Ecto neural progenitor cell (in vitro differentiated cells): ENCODE measurements around the gene MTF2.
"Not testable (repeated sequence)": the region's sequence is repeated elsewhere in the genome, so short reads cannot be mapped to it uniquely, and the experiment has no call there.

Source experiments
- DNase-seq: peaks from one replicate; pipeline ENCODE4 v3.0.0-alpha.2; 2018; ENCODE audit warnings: low spot score

The MTF2 gene

DNA sequence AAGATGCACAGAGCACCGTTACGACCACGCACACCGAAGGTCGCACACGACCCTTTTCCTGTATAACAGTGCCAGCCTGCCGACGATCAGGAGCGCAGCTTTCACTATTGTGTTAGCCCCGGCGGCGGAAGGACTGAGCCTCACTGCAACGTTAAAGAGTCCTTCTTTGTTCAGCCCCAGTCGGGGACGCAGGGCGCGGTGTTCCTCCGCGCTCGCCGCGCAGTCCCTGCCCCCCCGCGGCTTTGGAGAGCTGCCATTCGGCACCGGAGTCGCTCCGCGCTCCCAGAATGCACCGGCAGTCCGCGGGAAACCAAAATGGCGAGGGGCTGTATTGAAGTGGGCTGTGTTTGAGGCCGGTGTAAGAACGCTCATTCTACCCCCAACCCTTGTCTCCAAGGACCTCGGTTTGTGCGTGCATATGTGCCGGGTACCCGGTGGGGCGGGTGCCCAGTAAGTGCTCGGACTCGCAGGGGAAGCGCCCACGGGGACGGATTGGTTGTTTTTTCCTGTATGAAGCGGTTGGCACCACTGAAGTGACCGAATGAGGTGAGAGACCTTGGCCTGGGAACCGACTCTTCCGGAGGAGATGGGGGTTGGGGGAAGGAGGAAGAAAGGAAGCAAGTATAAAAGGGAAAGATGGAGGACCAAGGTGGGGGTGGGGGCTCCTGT, at the start of gene MTF2:
Gene MTF2 (plus strand): TSS at position 298 of the 669 bp plus-strand sequence. CDS start 244 bp downstream, at position 542.
- DNase-seq, result peak; percentile 98

DNA sequence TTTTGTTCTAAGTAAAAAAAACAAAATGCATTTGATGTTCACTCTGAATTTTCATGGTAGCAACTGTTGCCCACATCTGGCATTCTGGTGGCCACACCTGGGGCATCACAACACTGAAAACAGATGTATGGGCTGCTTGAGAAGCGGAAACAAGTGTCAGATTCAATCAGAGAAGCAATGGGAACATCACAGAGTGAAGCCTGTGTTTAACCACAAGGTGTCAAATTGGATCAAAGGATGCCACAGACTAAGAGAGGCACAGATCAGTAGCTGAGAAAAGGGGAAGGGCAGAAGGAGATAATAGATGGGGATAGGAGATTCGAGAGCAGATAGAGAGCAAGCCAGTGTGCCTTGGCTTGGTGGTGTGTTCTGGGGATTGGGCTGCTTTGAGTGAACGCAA, 49.8 kb upstream of the MTF2 start:
- DNase-seq, result no peak

DNA sequence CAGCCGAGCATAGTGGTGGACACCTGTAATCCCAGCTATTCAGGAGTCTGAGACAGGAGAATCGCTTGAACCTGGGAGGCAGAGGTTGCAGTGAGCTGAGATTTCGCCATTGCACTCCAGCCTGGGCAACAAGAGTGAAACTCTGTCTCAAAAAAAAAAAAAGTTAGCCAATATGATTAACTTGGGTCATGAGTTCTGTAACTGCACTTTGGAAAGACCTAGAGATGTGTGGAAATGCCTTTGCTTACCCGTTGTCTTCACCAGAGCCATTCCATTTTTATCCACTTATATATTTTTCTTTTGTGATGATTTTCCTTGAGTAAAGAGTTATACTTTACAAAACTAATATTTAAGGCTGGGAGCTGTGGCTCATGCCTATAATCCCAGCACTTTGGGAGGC, 48.9 kb upstream of the MTF2 start:
- DNase-seq, result not testable (repeated sequence)

DNA sequence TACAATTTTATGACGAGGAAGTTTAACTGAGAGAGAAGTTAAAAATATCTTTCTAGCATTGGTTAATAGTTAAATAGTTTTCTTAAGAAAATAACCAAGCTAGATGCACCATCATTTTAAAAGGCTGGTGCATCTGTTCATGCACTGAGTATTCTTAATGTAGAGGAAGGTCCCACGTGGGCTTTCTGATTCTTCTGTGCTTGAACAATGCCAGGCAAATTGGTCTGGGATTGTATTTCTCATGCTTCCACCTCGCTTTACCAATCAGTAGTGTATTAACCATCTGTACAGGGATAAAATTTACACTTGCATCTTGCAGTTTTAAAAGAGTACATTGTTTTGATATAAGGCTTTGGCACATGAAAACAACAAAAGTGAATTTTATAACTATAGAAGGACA, 47.4 kb upstream of the MTF2 start:
- DNase-seq, result no peak

DNA sequence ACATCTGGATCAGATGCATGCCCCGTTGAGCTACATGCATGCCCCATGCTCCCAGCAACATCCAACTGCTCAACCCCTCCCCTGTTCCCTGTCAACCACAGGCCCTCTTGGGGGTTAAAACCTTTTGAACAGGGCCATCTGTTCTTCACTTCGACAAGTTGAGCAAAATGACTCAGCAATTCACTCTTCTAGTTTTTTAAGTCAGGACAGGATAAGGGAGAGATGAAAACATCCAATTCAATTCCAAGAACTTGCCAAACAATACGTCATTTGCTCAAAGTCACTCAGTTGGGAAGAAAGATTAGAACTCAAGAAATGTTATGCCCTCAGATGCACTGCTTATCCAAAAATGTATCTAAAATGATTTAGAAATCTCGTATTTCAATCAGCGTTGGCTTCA, 46.1 kb upstream of the MTF2 start:
- DNase-seq, result no peak

DNA sequence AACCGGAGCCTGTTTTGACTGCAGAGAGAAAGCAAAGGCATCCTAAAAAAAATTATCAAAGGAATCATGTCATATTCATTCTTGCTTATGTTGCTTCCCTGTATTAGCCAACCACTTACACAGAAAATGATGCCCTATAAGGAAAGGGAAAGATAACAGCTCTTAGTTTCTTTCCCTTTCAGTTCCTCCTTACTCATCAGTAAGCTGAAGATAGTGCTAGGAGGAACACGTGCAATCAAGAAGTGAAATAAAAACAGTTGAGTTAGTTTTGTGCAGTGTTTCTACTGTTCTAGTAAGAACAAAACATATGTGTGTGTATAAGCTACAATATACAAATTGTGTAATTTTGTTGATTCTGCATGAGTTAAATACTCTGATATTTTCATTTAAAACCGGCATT, 45.3 kb upstream of the MTF2 start:
- DNase-seq, result no peak

DNA sequence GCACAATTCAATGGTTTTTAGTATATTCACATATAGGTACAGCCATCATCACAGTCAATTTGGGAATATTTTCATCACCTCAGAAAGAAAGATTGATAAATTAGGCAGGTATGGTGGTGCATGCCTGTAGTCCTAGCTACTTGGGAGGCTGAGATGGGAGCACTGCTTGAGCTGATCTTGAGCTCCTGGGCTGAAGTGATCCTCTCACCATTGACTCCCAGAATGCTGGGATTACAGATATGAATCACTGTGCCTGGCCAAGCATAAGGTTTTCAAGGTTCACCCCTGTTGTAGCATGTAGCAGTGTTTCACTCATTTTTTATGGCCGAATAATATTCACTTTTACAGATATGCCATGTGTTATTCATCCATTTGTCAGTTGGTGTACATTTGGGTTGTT, 44.7 kb upstream of the MTF2 start:
- no peak for DNase-seq

DNA sequence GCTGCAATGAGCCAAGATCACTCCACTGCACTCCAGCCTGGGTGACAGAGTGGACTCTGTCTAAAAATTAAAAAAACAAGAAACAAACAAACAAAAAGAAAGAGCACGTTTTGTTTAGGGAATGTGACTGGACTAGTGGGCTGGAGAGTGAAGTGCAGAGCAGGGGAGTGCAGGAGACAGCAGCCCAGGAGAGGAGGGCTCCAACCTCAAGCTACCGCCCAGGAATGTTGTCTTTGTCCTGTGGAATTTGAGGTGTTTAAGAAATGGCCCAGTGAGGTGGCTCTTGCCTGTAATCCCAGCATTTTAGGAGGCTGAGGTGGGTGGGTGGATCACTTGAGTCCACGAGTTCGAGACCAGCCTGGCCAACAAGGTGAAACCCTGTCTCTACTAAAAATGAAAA, 42.4 kb upstream of the MTF2 start:
- DNase-seq, result no peak

DNA sequence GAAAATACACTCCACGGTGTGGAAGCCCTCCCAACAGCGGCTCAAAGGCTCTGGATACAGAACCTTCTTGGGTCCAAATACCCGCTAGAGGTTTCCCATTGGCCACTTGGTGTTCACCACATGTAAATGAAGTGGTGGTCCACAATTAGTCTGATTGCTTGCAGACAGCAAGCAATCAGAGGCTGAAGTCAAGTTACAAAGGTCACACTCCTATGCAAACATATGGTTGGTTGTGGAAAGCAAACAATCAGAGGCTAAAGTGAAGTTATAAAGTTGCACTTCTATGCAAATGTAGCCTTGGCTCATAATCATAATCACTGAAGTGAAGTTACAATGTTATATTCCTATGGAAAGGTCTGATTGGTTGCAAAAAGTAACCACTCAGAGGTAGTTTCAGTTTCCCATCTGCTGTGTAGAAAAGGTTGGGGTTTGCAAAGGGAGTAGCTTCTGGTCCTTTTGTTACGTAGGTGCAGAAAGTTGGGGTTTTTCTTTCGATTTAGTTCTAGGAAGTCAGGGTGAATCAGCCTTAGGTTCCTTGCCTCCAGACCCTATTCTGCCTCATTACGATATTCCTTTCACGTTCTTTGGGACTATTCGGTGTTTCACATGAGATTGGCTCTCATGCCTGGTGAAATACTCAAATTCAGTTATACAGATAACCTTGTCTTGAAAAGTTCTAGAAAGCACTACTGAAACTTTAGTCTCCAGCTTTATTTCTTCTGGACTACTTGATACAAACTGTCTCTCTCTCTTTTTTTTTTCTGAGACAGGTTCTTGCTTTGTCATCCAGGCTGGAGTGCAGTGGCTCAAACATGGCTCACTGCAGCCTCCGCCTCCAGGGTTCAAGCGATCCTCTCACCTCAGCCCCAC, 36.7 kb upstream of the MTF2 start:
- DNase-seq, result no peak

DNA sequence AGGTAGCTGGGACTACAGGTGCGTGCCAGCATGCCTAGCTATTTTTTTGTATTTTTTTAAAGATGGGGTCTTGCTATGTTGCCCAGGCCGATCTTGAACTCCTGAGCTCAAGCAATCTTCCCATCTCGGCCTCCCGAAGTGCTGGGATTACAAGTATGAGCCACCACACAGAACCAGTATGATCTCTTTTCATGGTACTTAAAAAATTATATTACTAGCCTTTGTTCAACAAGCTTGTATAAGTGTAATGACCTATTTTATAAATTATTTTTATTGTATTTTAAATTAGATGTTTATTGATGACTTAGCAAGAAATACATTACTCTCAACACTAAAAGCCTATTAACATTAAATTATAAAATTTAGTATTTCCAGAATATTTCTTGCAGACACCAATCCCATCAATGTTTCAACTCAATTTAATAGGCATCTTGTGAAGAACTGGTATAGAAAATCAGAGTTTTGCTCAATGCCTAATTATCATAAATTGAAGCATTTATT, 36.0 kb upstream of the MTF2 start:
- no peak for DNase-seq

DNA sequence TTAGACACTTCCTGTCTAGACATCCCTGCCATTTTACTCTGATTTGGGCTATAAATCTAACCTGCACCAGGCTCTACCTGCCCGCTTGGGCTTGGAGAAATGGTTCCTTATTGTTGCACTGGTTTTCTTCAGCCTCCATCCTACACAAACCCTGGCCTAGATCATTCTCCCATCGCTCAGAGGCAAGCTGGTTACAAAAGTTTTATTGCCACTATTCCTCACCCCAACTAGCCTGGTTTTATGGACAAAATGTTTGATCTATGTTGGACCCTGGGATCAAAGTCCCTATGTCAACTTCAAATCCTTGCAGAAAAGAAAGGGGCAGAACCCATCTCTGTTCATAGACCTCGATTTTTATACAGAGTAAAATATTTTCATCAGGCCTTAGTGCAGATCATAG, 31.5 kb upstream of the MTF2 start:
- no peak for DNase-seq

DNA sequence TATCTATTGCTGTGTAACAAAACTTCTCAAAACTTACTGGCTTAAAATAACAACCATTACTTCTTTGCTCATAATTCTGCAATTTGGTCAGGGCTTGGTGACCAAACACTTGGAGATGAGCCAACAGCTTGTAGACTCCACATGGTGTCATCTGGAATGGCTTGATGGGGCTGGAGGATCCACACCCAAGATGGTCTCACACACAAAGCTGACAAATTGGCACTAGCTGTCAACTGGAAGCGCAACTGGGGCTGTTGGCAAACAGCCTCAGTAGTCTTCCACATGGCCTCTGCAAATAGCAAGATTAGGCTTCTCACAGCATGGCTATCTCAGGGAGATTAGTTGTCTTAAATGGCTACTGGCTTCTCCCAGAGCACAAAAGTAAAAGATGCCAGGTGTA, 27.1 kb upstream of the MTF2 start:
- DNase-seq, result no peak

DNA sequence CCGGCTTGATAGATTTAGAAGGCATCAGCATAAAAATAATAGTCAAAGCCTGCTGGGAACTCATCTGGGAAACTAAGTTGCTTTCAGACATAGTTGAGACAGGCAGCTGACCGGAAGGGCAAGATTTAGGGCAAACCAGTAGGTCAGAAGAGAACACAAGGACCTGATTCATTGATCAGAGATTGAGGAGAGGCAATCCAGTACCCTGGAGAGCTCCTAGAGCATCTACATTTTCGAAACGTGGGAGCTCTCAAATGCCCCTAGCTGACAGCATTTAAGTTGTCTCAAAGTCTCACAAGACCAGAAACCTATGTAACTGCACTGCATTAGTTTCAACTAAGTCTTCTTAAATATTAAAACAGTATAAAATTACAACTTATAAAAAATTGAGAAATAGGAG, 22.9 kb upstream of the MTF2 start:
- DNase-seq, result peak; percentile 53

DNA sequence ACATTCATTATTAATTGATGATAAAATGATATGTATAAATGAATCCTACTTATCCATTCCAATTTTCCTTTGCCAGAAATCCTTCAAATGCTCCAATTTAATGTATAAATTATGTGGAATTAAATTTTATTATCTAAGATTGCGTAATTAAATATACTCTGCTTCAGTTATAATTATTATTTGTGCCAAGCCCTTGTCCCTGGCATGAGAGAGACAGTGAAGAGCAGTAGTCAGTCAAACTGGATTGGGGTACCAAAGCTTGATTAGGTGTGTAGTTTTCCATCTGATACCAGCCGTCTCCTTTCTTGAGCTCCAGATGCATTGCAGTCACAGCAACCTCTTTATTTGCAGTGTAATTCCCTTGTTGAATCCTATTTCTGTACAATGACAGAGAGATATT, 22.4 kb upstream of the MTF2 start:
- DNase-seq, result no peak

DNA sequence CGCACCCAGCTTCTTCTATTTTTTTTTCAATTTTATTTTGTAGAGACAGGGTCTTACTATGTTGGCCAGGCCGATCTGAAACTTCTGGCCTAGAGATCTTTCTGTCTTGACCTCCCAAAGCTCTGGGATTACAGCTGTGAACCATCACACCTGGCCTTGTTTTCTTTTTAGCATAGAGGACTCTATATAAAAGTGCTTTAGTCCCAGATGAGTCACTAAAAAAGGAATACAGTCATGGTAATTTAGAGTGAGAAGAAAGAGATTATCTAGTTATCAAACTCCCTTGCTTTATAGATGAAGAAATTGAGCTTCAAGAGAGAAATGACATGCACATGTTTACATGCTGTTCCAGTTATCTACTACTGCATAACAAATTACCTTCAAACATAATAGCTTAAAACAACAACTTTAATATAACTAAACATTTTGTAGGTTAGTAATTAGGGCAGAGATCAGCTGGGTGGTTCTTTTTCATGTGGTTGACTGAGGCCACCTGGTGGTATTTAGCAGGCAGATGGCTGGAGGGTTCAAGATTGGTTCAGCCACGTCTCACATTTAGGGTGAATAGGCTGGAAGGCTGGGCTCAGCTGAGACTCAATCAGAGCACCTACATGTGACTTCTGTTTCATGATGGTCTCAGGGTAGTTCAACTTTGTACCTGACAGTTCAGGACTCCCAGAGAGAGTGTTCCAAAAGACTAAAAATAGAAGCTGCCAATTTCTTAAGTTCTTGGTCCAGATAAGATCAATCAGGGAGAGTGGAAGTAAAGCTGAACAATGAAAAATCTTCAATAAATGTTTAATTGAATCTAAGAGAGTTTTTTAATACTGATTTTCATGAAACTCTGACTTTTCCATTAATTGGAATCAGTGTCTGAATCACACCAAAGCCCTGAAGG, 16.9 kb upstream of the MTF2 start:
- DNase-seq, result peak; percentile 48

DNA sequence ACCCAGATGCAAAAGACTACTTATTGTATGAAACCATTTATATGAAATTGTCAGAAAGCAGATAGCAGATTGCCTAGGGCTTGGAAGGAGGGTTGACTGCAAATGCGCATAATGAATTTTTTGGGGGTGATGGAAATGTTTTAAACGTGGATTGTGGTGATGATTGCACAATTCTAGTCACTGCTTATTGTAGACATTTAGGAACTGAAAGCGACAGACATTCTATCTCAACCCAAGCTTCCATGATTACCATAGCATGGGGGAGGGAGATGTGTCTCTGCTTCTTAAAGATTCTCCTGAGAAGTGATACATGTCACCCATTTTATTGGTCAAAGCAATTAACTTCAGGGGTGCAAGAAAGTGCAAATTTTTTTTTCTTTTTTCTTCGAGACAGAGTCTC, 2.8 kb upstream of the MTF2 start:
- DNase-seq, result no peak

DNA sequence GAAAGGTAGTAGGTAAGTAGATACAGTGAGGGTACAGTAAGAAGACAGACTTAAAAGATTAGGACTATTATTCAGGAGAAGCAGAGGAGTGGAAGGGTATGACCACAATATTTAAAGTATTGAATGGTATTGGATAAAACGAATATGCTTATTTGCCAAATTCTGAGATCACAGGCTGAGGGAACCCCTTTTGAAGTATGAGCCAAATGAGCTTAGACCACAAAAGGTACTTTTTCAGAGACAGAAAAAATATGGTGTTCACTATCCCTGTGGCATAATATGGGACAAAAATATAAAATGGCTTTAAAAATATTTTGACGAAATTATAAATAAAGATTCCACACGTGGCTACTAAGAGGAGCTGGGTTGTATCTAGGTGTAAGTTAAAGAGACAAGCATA, 880 bp upstream of the MTF2 start:
- no peak for DNase-seq

DNA sequence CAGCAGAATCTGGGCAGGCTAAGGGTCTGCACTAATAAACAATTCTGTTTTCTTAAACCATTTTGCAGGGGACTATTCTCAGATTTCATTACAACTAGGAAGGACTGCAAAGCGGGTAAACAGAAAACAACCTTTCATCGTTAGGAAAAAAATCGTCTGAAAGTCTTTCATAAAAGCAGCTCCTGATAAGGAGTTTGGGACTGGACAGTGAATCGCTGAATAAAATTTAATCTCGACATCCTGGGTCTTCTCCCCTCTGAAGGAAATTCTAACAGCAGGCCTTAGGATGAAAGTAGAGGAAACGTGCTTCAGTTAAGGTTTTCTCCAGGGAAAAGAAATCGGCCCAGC, 471 bp upstream of the MTF2 start:
- DNase-seq, result no peak

DNA sequence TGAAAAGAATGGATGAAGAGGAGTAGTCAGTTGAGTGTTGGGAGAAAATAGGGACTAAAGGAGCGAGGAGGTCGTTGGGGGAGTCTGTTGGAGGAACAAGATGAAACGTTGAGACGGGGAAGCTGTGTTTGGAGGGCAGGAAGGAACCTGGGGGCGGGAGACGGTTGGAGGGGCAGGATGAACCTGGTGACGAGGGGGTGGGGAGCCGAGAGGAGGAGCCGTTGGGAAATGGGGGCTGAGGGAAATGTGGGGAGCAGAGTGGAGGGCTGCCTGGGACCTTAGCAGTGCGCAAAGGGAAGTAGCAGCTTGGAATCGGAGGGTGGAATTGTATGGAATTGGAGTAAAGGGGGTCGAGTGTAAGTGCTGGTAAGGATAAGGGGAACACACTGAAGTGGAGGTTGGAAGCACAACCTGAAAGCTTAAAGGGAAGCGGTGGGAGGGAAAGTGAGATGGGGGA, 630 bp downstream of the MTF2 start:
- peak; percentile 63 for DNase-seq

DNA sequence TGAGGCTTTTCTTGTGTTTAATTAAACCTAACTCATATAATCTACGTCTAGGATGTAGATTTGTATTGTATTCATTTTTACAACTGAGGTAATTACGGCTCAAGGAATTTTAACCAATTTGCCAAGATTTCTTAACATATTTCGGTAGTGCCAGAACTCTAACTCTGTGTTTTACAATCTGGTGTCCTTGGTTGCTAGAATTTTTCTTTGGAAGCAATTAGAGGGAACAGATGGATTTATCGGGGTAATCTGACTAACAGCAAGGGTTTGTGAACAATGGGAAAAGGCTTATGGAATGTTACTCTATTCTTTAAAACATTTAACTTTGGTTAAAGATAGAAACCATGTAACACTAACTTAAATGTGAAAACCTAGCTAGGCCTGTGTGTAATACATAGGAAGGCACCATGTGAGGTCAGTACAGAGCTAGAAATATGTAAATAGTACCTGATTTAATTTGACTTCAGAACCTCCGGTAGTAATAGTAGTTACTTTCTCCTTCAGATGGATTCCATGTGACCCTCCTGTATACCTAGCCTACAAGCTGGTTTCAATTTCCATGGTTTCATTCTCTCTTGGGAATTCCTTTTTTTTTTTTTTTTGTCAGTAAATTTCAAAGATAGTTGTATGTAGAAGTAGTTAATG, 1.2 kb downstream of the MTF2 start:
- no peak for DNase-seq

DNA sequence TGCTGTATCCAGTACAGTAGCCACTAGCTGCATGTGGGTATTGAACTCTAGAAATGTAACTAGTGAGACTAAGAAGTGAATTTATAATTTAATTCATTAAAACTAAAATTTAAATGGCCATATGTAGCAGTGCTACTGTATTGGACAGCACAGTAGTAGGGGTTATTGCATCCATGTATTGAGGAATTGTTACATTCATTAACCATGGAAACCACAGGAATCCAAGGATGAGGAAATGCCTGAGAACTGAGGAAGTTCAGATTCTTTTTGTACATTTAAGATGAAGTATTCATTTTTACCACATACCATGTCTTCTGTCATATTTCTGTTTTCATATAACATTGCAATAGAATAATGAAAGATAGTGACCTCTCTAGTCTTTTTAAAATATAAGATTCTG, 2.6 kb downstream of the MTF2 start:
- DNase-seq, result no peak

DNA sequence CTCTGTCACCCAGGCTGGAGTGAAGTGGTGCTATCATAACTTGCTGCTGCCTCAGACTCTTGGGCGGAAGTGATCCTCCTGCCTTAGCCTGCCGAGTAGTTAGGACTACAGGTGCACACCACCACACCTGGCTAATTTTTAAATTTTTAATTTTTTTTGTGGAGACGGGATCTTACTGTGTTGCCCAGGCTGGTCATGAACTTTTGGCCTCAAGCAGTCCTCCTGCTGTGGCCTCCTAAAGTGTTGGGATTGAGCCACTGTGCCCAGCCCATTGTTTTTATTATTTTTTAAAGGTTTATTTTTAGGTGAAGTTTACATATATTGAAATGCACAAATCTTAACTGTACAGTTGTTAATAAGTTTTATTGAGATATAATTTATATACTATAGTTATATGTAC, 3.2 kb downstream of the MTF2 start:
- DNase-seq, result no peak
